ENCODE data around the gene TAF10.

The TAF10 gene

DNA sequence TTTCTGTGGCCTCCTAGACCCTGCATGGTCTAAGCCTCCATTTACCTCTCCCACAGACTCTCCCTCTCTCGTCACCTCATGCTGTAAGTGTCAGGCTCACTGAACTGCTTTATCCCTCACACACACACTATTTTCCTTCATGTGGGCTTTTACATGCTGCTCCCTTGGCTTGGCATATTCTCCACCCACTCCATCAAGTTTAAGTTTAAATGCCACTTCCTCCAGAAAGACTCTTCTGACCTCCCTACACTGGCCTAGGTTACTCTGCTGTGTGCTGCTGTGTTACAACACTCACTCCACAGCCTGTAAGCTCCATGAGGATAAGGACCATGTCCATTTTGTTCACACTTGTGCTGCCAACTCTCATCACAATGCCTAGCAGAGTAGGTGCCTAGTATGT is 41.1 kb upstream of the TAF10 start:
- Histone ChIP-seq H3K36me3 (ENCODE audit: insufficient read depth, low read length) (no peaks in the 10 kb centered on the region), H3K4me1 (ENCODE audit: insufficient read depth, low read length) (peaks cover 9% of the 10 kb centered on the region; the same call in 1 of the 2 replicates), H3K9ac (ENCODE audit: low read depth, low read length) (no peak overlapping the region), H3K27me3 (ENCODE audit: insufficient read depth, low read length) (peaks cover 49% of the 10 kb centered on the region), H3K9me3 (ENCODE audit: insufficient read depth, low read depth, low read length) (no peaks in the 10 kb centered on the region), H3K4me3 (ENCODE audit: low read length) (no peak overlapping the region), H3K27ac (ENCODE audit: low read depth, low read length) (no peak overlapping the region)
- 90% methylated on average over 1 of the region's 1 CpG for WGBS

DNA sequence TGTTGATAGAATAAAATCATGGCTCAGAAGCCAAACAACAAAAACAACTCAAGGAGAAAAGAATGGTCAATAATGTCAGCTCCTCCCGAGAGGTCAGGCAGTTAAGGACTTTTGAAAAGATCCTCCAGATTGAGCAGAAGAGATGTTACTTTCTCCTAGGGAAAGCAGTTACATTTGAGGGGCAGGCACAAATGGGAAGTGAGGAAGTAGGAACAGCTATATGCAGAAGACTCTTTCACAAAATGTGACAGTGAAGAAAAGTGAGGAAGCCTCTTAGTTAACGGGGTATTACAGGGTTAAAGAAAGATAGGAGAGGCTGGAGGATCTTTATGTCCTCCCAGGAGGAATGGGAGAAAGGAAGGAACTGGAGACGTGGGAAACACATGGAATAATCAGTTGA is 40.2 kb upstream of the TAF10 start:
- no peak overlapping the region for H3K27ac ChIP-seq (ENCODE audit: low read depth, low read length)
- peaks cover 11% of the 10 kb centered on the region for H3K4me1 ChIP-seq (ENCODE audit: insufficient read depth, low read length)
- no peaks in the 10 kb centered on the region for H3K9me3 ChIP-seq (ENCODE audit: insufficient read depth, low read depth, low read length)
- no peak overlapping the region for H3K4me3 ChIP-seq (ENCODE audit: low read length)
- WGBS = 83% methylated on average over 3 of the region's 3 CpGs
- H3K9ac ChIP-seq (ENCODE audit: low read depth, low read length) = no peak overlapping the region
- H3K36me3 ChIP-seq (ENCODE audit: insufficient read depth, low read length) = no peaks in the 10 kb centered on the region
- H3K27me3 ChIP-seq (ENCODE audit: insufficient read depth, low read length) = peaks cover 40% of the 10 kb centered on the region

DNA sequence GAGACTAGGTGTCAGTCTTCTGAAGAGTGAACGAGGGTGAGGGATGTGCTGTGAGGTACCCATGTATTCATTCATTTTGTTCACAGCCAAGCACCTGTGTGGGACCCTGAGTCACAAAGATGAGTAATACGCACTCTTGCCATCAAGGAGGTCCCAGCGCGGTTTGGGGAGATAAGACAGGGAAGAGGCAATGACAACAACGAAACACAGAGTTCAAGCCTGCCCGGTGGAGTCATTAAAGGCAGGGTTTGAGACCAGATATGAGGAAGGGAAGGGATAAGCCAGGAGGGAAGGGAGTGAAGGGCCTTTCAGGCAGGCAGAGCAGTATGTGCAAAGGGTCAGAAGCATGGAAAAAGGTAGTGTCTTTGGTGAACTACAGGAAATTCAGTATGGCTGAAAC is 39.0 kb upstream of the TAF10 start:
- no peak overlapping the region for H3K4me3 ChIP-seq (ENCODE audit: low read length)
- H3K36me3 ChIP-seq (ENCODE audit: insufficient read depth, low read length) = no peaks in the 10 kb centered on the region
- H3K27ac ChIP-seq (ENCODE audit: low read depth, low read length) = no peak overlapping the region
- H3K4me1 ChIP-seq (ENCODE audit: insufficient read depth, low read length) = peaks cover 8% of the 10 kb centered on the region
- no peak overlapping the region for H3K9ac ChIP-seq (ENCODE audit: low read depth, low read length)
- 90% methylated on average over 6 of the region's 6 CpGs for WGBS
- H3K27me3 ChIP-seq (ENCODE audit: insufficient read depth, low read length) = peaks cover 28% of the 10 kb centered on the region
- H3K9me3 ChIP-seq (ENCODE audit: insufficient read depth, low read depth, low read length) = no peaks in the 10 kb centered on the region

DNA sequence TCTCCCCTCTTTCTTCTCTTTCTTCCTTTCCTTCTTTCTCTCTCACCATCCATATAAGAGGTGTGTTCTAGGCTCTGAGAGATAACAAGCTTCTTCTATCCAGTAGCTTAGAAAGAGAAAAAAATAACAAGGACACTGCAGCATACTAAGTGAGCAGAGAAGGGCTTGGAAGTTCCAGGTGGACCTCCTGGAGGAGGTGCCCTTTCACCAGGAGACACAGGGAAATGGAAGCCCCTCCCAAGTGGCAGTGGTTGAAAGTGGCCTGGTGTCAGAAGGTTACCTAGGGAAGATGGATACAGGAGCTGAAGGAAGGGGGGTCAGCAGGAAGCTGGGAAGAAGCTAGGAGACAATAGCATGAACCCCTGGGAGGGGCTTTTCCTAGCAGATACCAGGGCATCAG is 38.1 kb upstream of the TAF10 start:
- Histone ChIP-seq H3K27ac (ENCODE audit: low read depth, low read length) (no peak overlapping the region), H3K36me3 (ENCODE audit: insufficient read depth, low read length) (no peaks in the 10 kb centered on the region), H3K27me3 (ENCODE audit: insufficient read depth, low read length) (peaks cover 24% of the 10 kb centered on the region), H3K9me3 (ENCODE audit: insufficient read depth, low read depth, low read length) (no peaks in the 10 kb centered on the region), H3K9ac (ENCODE audit: low read depth, low read length) (no peak overlapping the region), H3K4me3 (ENCODE audit: low read length) (no peak overlapping the region), H3K4me1 (ENCODE audit: insufficient read depth, low read length) (peaks cover 8% of the 10 kb centered on the region)

DNA sequence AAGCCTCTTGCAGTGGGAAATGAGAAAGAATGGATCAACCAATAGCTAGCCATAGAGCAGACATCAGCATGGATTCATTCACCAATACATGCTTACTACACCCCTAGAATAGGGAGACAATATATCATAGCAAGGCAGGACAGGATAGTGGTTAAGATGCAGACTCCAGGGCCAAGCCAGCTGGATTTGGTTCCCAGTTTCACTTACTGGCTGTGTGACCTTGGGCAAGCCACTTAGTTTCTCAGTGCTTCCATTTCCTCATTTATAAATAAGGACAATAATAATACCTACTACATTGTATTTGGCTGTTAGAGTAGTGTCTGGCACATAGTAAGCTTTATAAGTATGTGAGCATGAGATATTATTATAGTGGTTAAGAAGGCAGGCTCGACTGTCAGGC is 36.5 kb upstream of the TAF10 start:
- Histone ChIP-seq H3K4me1 (ENCODE audit: insufficient read depth, low read length) (peaks cover 8% of the 10 kb centered on the region), H3K9ac (ENCODE audit: low read depth, low read length) (no peak overlapping the region), H3K27ac (ENCODE audit: low read depth, low read length) (no peak overlapping the region), H3K9me3 (ENCODE audit: insufficient read depth, low read depth, low read length) (no peaks in the 10 kb centered on the region), H3K27me3 (ENCODE audit: insufficient read depth, low read length) (peaks cover 11% of the 10 kb centered on the region), H3K4me3 (ENCODE audit: low read length) (no peak overlapping the region), H3K36me3 (ENCODE audit: insufficient read depth, low read length) (no peaks in the 10 kb centered on the region)
- 90% methylated on average over 1 of the region's 1 CpG for WGBS

DNA sequence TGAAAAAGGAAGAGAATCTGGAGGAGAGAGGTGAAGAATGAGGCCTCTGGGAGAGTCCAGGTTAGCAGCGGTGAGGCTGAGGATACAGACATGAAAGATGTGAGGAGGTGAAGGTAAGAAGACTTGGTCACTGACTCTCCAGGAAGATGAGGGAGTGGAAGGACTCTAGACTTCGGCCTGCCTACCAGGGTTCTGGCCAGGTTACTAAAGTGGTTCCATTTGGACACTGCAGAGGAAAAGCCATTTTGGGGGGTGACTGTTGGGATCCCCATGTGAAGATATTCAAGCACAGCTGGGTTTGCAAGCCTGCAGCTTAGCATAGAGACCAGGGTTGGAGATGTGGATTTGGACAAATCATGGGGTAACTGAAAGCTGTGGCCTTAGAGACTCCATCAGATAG is 35.8 kb upstream of the TAF10 start:
- Histone ChIP-seq H3K4me1 (ENCODE audit: insufficient read depth, low read length) (peaks cover 8% of the 10 kb centered on the region), H3K9me3 (ENCODE audit: insufficient read depth, low read depth, low read length) (no peaks in the 10 kb centered on the region), H3K4me3 (ENCODE audit: low read length) (no peak overlapping the region), H3K9ac (ENCODE audit: low read depth, low read length) (no peak overlapping the region), H3K27ac (ENCODE audit: low read depth, low read length) (no peak overlapping the region), H3K36me3 (ENCODE audit: insufficient read depth, low read length) (no peaks in the 10 kb centered on the region), H3K27me3 (ENCODE audit: insufficient read depth, low read length) (peaks cover 6% of the 10 kb centered on the region)
- 92% methylated on average over 2 of the region's 2 CpGs for WGBS

DNA sequence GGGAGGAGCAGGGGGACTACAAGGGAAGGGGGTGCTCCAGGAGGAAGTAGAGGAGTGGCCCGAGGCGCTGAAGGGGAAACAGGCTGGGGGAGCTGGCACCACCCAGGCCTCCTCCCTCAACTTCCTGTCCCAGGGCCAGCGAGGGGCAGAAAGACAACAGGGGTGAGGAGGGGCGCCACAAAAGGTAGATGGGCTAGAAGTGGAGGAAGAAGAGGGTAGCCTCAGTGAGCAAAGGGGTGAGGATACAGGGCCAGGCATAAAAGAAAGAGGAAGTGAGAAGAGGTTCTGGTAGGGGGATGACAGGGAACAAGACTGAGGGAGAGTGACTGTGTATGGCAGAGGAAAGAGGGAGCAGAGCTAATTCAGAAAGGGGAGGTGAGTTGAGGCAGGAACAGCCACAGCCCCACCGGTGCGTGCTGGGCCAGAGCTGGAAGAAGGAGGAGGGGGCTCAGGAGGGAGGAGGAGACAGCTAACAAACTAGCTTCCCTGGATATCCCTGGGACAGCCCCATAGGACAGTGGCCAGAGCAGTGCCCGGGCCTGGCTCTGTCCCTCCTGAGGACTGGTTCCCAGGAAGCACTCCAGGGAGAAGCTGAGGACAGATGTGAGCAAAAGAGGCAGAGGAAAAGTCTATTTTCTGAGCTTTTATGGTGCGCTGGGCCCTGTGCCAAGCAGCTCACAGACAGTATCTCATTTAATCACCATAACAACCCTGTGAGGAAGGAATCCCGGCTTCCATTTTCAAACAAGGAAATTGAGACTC is 35.1 kb upstream of the TAF10 start:
- H3K27ac ChIP-seq (ENCODE audit: low read depth, low read length) = no peak overlapping the region
- H3K9me3 ChIP-seq (ENCODE audit: insufficient read depth, low read depth, low read length) = no peaks in the 10 kb centered on the region
- H3K27me3 ChIP-seq (ENCODE audit: insufficient read depth, low read length) = no peaks in the 10 kb centered on the region
- 67% methylated on average over 9 of the region's 9 CpGs for WGBS
- H3K9ac ChIP-seq (ENCODE audit: low read depth, low read length) = no peak overlapping the region
- H3K36me3 ChIP-seq (ENCODE audit: insufficient read depth, low read length) = no peaks in the 10 kb centered on the region
- H3K4me3 ChIP-seq (ENCODE audit: low read length) = no peak overlapping the region
- H3K4me1 ChIP-seq (ENCODE audit: insufficient read depth, low read length) = peaks cover 8% of the 10 kb centered on the region

DNA sequence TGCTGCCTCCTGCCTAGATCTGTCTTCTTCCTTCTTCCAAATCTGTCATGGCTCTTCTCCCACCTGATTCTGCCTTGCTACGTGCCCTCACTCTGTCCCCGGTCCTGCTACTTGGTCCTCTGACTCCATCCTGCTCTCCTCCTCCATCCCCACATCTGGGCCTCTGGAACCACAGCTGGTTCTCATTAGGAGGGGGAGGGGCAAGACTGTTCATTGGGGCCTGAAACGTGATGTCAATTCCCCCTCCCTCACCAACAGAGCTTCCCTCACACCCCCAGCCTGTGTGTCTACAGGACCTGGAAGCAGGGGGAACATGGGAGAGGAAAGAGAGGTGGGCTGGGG is 34.5 kb upstream of the TAF10 start:
- Histone ChIP-seq H3K27ac (ENCODE audit: low read depth, low read length) (no peak overlapping the region), H3K9ac (ENCODE audit: low read depth, low read length) (no peak overlapping the region)
- 75% methylated on average over 2 of the region's 3 CpGs for WGBS

DNA sequence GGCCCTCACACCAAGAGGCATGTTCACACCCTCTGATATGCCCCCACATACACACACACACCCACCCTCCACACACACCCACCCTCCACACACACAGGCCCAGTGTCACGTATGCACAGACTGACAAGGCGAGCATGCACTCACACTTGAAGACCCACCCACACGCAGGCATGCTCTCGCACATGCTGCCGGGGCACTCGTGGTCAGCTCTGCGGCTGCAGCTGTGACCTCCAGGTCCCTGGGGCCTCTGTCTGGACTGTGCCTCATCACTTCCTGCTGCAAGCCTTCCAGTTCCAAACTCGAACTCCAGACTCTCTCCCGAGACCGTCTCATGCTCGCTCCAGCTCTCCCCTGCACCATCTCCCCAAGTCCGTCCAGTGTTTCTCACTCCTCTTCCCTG is 34.1 kb upstream of the TAF10 start:
- no peak overlapping the region for H3K27ac ChIP-seq (ENCODE audit: low read depth, low read length)
- peaks cover 8% of the 10 kb centered on the region for H3K4me1 ChIP-seq (ENCODE audit: insufficient read depth, low read length)
- no peaks in the 10 kb centered on the region for H3K36me3 ChIP-seq (ENCODE audit: insufficient read depth, low read length)
- H3K27me3 ChIP-seq (ENCODE audit: insufficient read depth, low read length) = no peaks in the 10 kb centered on the region
- H3K9me3 ChIP-seq (ENCODE audit: insufficient read depth, low read depth, low read length) = no peaks in the 10 kb centered on the region
- no peak overlapping the region for H3K9ac ChIP-seq (ENCODE audit: low read depth, low read length)
- no peak overlapping the region for H3K4me3 ChIP-seq (ENCODE audit: low read length)
- WGBS = 92% methylated on average over 12 of the region's 12 CpGs

More for the DNA sequence above, 34.5 kb upstream of the TAF10 start:
- Histone ChIP-seq H3K9me3 (ENCODE audit: insufficient read depth, low read depth, low read length) (no peaks in the 10 kb centered on the region), H3K36me3 (ENCODE audit: insufficient read depth, low read length) (no peaks in the 10 kb centered on the region), H3K4me1 (ENCODE audit: insufficient read depth, low read length) (peaks cover 8% of the 10 kb centered on the region), H3K27me3 (ENCODE audit: insufficient read depth, low read length) (no peaks in the 10 kb centered on the region), H3K4me3 (ENCODE audit: low read length) (no peak overlapping the region)

DNA sequence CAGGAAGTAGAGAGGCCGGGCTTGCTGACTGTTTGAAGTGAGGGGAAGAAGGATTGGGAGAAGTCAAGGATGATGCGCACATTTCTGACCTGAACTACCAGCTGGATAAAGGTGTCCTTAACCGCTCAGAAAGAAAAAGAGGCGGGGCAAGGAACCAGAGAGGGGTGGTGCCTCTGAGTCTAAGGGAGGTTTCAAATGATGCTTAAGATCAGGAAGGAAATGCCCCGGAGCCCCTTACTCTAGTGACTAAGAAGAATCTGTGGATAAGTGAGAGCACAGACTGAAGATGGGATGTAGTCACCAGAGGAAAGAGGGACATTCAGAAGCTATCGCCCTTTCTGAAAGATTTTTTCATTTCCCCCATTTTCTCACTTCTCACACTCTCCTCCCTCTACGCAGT is 30.9 kb upstream of the TAF10 start:
- WGBS = 89% methylated on average over 7 of the region's 7 CpGs
- H3K27ac ChIP-seq (ENCODE audit: low read depth, low read length) = no peak overlapping the region
- H3K36me3 ChIP-seq (ENCODE audit: insufficient read depth, low read length) = no peaks in the 10 kb centered on the region
- H3K9me3 ChIP-seq (ENCODE audit: insufficient read depth, low read depth, low read length) = no peaks in the 10 kb centered on the region
- no peaks in the 10 kb centered on the region for H3K27me3 ChIP-seq (ENCODE audit: insufficient read depth, low read length)
- H3K4me1 ChIP-seq (ENCODE audit: insufficient read depth, low read length) = peaks cover 8% of the 10 kb centered on the region
- H3K9ac ChIP-seq (ENCODE audit: low read depth, low read length) = no peak overlapping the region
- no peak overlapping the region for H3K4me3 ChIP-seq (ENCODE audit: low read length)

DNA sequence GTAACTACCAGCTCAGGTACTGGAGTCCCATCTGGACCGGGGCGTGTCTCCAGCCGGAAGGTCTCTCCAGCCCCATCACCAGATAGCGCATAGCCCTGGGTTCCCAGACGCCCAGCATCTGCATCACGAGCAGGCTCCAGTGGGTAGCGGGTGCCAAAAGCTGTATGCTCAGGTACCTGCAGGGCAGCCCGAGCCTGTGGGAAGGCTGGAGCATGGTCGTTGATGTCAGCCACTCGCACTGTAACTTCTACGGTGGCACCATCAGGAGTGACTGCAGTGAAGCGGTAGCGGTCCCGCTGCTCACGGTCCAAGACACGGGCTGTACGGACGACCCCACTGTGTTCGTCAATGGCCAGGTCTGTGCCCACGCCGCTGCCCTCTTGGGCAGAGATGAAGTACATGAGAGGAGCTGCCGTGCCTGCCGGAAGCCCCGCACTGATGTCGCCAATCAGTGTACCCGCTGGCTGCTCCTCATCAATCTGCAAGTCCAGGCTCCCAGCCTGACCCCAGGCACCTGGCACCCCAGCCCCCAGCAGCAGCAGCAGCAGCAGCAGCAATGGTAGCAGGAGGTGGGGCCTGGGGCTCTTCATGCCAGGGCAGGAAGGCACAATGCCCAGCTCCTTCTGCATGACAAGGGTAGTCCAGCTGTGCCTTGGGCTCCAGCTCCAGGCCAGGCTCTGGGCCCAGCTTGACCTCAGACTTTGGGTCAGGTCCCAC is 29.1 kb upstream of the TAF10 start:
- 96% methylated on average over 26 of the region's 26 CpGs for WGBS
- H3K4me3 ChIP-seq (ENCODE audit: low read length) = no peak overlapping the region
- H3K4me1 ChIP-seq (ENCODE audit: insufficient read depth, low read length) = no peaks in the 10 kb centered on the region
- no peak overlapping the region for H3K27ac ChIP-seq (ENCODE audit: low read depth, low read length)
- no peaks in the 10 kb centered on the region for H3K36me3 ChIP-seq (ENCODE audit: insufficient read depth, low read length)
- H3K27me3 ChIP-seq (ENCODE audit: insufficient read depth, low read length) = no peaks in the 10 kb centered on the region
- no peak overlapping the region for H3K9ac ChIP-seq (ENCODE audit: low read depth, low read length)
- H3K9me3 ChIP-seq (ENCODE audit: insufficient read depth, low read depth, low read length) = no peaks in the 10 kb centered on the region

All from HUES64 (cell line).